WTC11 (cell line): ENCODE measurements around the gene TEX51. TPM values are rescaled to one million over a fixed set of nuclear protein-coding genes. Genes with fewer than 3 reads are reported as not detected.

Experiments
- ATAC-seq: fragments of 200-7000 bp; cut with Tn5 transposase; 2 replicates; pipeline ENCODE4 v1.10.0; 2021; ENCODE audit warnings: mild to moderate bottlenecking, moderate library complexity
- Bru-seq: library from RNA; stranded (reverse); fragments of 400-500 nt; gene quantifications from one replicate; lab custom pipeline; 2021; lab: Mats Ljungman, UMichigan
- CTCF ChIA-PET: fragments of 300-600 bp; sonication (Branson Sonifier 250); formaldehyde crosslinking; loops from one replicate; lab custom pipeline; 2021; ENCODE audit warnings: antibody characterized with exemption; lab: Charles Lee
- POLR2A ChIA-PET: fragments of 350-600 bp; sonication (Branson Sonifier 250); formaldehyde crosslinking; loops from one replicate; lab custom pipeline; 2021; ENCODE audit warnings: antibody characterized with exemption; lab: Charles Lee
- DNase-seq: peaks from one replicate; pipeline ENCODE4 v3.0.0; 2021; ENCODE audit warnings: low spot score
- H3K27ac Mint-ChIP-seq: 2 replicates; pipeline ENCODE4 v1.8.0; 2021; ENCODE audit warnings: mixed read lengths
- H3K27me3 Mint-ChIP-seq: 2 replicates; pipeline ENCODE4 v1.8.0; 2021; ENCODE audit warnings: low read depth, mild to moderate bottlenecking, moderate library complexity, mixed read lengths
- H3K36me3 Mint-ChIP-seq: 2 replicates; pipeline ENCODE4 v1.8.0; 2021; ENCODE audit warnings: mixed read lengths
- H3K4me1 Mint-ChIP-seq: 2 replicates; pipeline ENCODE4 v1.8.0; 2022; ENCODE audit warnings: mixed read lengths
- H3K4me3 Mint-ChIP-seq: 2 replicates; pipeline ENCODE4 v1.8.0; 2021; ENCODE audit warnings: mild to moderate bottlenecking, moderate library complexity, mixed read lengths
- H3K9me3 Mint-ChIP-seq: 2 replicates; pipeline ENCODE4 v1.8.0; 2021; ENCODE audit warnings: mixed read lengths
- CBFB ChIP-seq: sonication (generic); formaldehyde crosslinking; IDR thresholded peaks from 2 replicates; pipeline ENCODE4 v1.8.1; 2022; ENCODE audit warnings: mild to moderate bottlenecking, low read depth, missing genetic modification reagents
- CREB1 ChIP-seq: sonication (generic); formaldehyde crosslinking; IDR thresholded peaks from 2 replicates; pipeline ENCODE4 v1.8.0; 2023; ENCODE audit warnings: mild to moderate bottlenecking, missing genetic modification reagents
- CREM ChIP-seq: sonication (generic); formaldehyde crosslinking; IDR thresholded peaks from 2 replicates; pipeline ENCODE4 v1.8.1; 2022; ENCODE audit warnings: mild to moderate bottlenecking, missing genetic modification reagents, moderate library complexity
- CTCF ChIP-seq: fragments of 200-600 bp; IDR thresholded peaks from 2 replicates; pipeline ENCODE4 v1.8.0; 2022; ENCODE audit warnings: antibody characterized with exemption
- ETV6 ChIP-seq: sonication (generic); formaldehyde crosslinking; IDR thresholded peaks from 2 replicates; pipeline ENCODE4 v1.8.1; 2022; ENCODE audit warnings: mild to moderate bottlenecking, missing genetic modification reagents
- FOXJ3 ChIP-seq: sonication (generic); formaldehyde crosslinking; IDR thresholded peaks from 2 replicates; pipeline ENCODE4 v1.9.0; 2021; ENCODE audit warnings: missing genetic modification reagents, mild to moderate bottlenecking, borderline replicate concordance
- IRF1 ChIP-seq: sonication (generic); formaldehyde crosslinking; IDR thresholded peaks from 2 replicates; pipeline ENCODE4 v1.8.0; 2023; ENCODE audit warnings: missing genetic modification reagents
- JAZF1 ChIP-seq: fragments of 250-450 bp; sonication (Bioruptor Pico); IDR thresholded peaks from 2 replicates; pipeline ENCODE4 v1.9.0; 2021; ENCODE audit warnings: moderate library complexity, mild to moderate bottlenecking, inconsistent platforms
- KAT7 ChIP-seq: sonication (generic); formaldehyde crosslinking; IDR thresholded peaks from 2 replicates; pipeline ENCODE4 v1.8.1; 2023; ENCODE audit warnings: missing genetic modification reagents, mild to moderate bottlenecking, borderline replicate concordance
- NFATC4 ChIP-seq: fragments of 250-450 bp; sonication (Bioruptor Pico); IDR thresholded peaks from 2 replicates; pipeline ENCODE4 v1.9.0; 2021; ENCODE audit warnings: mild to moderate bottlenecking
- NFE2L1 ChIP-seq: sonication (generic); formaldehyde crosslinking; IDR thresholded peaks from 2 replicates; pipeline ENCODE4 v1.8.1; 2023; ENCODE audit warnings: missing genetic modification reagents
- RORB ChIP-seq: fragments of 250-450 bp; sonication (Bioruptor Pico); IDR thresholded peaks from 2 replicates; pipeline ENCODE4 v1.9.0; 2021; ENCODE audit warnings: mild to moderate bottlenecking
- SMAD3 ChIP-seq: sonication (generic); formaldehyde crosslinking; IDR thresholded peaks from 2 replicates; pipeline ENCODE4 v1.8.0; 2022; ENCODE audit warnings: missing genetic modification reagents, mild to moderate bottlenecking, borderline replicate concordance
- TP53 ChIP-seq: sonication (generic); formaldehyde crosslinking; IDR thresholded peaks from 2 replicates; pipeline ENCODE4 v1.8.1; 2023; ENCODE audit warnings: mild to moderate bottlenecking, missing genetic modification reagents
- USF2 ChIP-seq: sonication (generic); formaldehyde crosslinking; IDR thresholded peaks from 2 replicates; pipeline ENCODE4 v1.8.1; 2023; ENCODE audit warnings: mild to moderate bottlenecking, missing genetic modification reagents, moderate library complexity
- ZBTB21 ChIP-seq: sonication (generic); formaldehyde crosslinking; IDR thresholded peaks from 2 replicates; pipeline ENCODE4 v1.8.1; 2023; ENCODE audit warnings: mild to moderate bottlenecking, missing genetic modification reagents, borderline replicate concordance
- ZNF121 ChIP-seq: sonication (generic); formaldehyde crosslinking; IDR thresholded peaks from 2 replicates; pipeline ENCODE4 v1.8.0; 2023; ENCODE audit warnings: missing genetic modification reagents
- ZNF416 ChIP-seq: fragments of 250-450 bp; sonication (Bioruptor Pico); IDR thresholded peaks from 2 replicates; pipeline ENCODE4 v1.9.0; 2021; ENCODE audit warnings: mild to moderate bottlenecking, inconsistent platforms
- long read RNA-seq, 3 experiments: library from RNA in 1 of 3; library from capped mRNA in 1 of 3; library from polyadenylated mRNA in 1 of 3; unstranded in 2 of 3; stranded (forward) in 1 of 3; transcript quantifications; one replicate each; pipeline ENCODE4 v2.0.0, GENCODE V29; 2021
- total RNA-seq: library from RNA; stranded (reverse); gene quantifications from 3 replicates; pipeline ENCODE4 v1.2.3, GENCODE V29; 2021
- TF ChIP-seq, protein P1 (sequence below): sonication (generic); formaldehyde crosslinking; conservative IDR thresholded peaks from 2 replicates; pipeline ENCODE4 v1.8.1; 2022; ENCODE audit warnings: mild to moderate bottlenecking, missing genetic modification reagents
- TF ChIP-seq, protein P2 (sequence below): fragments of 250-450 bp; sonication (Bioruptor Pico); IDR thresholded peaks from 2 replicates; pipeline ENCODE4 v1.9.0; 2021; ENCODE audit warnings: mild to moderate bottlenecking
- TF ChIP-seq, protein P3 (sequence below): sonication (generic); formaldehyde crosslinking; IDR thresholded peaks from 2 replicates; pipeline ENCODE4 v1.8.0; 2022; ENCODE audit warnings: mild to moderate bottlenecking, missing genetic modification reagents
- TF ChIP-seq, protein P4 (sequence below): sonication (generic); formaldehyde crosslinking; IDR thresholded peaks from 2 replicates; pipeline ENCODE4 v1.8.1; 2023; ENCODE audit warnings: mild to moderate bottlenecking, missing genetic modification reagents
- TF ChIP-seq, protein P5 (sequence below): fragments of 250-450 bp; sonication (Bioruptor Pico); IDR thresholded peaks from 2 replicates; pipeline ENCODE4 v1.8.0; 2021; ENCODE audit warnings: mild to moderate bottlenecking
- TF ChIP-seq, protein P6 (sequence below): sonication (generic); formaldehyde crosslinking; IDR thresholded peaks from 2 replicates; pipeline ENCODE4 v1.8.1; 2022; ENCODE audit warnings: mild to moderate bottlenecking, missing genetic modification reagents, moderate library complexity, borderline replicate concordance

Gene TEX51
- total RNA-seq = not detected in 3 replicates
- Bru-seq, nascent RNA = not detected
- long read RNA-seq, experiment 1 = 0 reads
- long read RNA-seq, experiment 2 = 0 reads
- long read RNA-seq, experiment 3 = 0 reads

- H3K27ac Mint-ChIP-seq = no peak within 1 kb of the TSS
- H3K4me1 Mint-ChIP-seq = peaks cover 8% of the 10 kb centered on the region
- peaks cover 14% of the 10 kb centered on the region for H3K27me3 Mint-ChIP-seq
- no peak within 1 kb of the TSS for H3K4me3 Mint-ChIP-seq
- no peak for ATAC-seq
- DNase-seq = no peak
- H3K9me3 Mint-ChIP-seq = peaks cover 32% of the 10 kb centered on the region
- TF ChIP-seq KAT7 (CRISPR knock-in tag) = no peak
- no peak for TF ChIP-seq FOXJ3 (CRISPR knock-in tag)
- TF ChIP-seq ETV6 (CRISPR knock-in tag) = no peak
- TF ChIP-seq NFATC4 = no peak
- TF ChIP-seq ZNF416 (CRISPR knock-in tag) = no peak
- no peak for TF ChIP-seq CBFB
- peaks cover 4% of the 10 kb centered on the region; the same call in 1 of the 2 replicates for H3K36me3 Mint-ChIP-seq
- ChIA-PET CTCF (no interaction called here), POLR2A (no interaction called here)
Measured at GRCh38 chr2:126898636-126899035, at the start of gene TEX51. Gene TEX51 (plus strand): TSS chr2:126898890. CDS start chr2:126898919, 29 bp downstream.

DNA sequence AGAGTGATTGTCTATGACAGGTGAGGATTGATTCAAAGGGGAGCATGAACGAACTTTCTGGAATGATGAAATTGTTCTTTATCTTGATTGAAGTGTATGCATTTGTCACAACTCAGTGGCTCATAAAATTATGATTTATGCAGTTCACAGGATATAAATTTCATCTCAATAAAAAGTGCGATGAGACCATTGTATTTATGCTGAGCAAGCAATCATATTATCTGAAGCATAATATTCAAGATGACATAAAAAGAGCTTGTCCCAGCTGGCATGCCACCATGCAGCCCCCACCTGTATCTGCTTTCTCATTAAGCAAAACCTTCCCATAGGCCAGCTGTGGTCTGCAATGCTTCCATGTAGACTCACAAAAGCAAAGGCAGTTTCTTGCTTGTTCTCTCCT lies 49.6 kb upstream of the TEX51 start:
- Mint-ChIP-seq H3K4me3 (no peak overlapping the region), H3K9me3 (peaks cover 16% of the 10 kb centered on the region), H3K36me3 (no peaks in the 10 kb centered on the region), H3K4me1 (no peaks in the 10 kb centered on the region), H3K27me3 (peaks cover 5% of the 10 kb centered on the region), H3K27ac (no peak overlapping the region)
- ATAC-seq (no peak), DNase-seq (no peak)
- TF ChIP-seq ZBTB21 (CRISPR knock-in tag) (no peak), CREM (CRISPR knock-in tag) (no peak), JAZF1 (CRISPR knock-in tag) (no peak), NFE2L1 (no peak)
- TF ChIP-seq, protein P1, sequence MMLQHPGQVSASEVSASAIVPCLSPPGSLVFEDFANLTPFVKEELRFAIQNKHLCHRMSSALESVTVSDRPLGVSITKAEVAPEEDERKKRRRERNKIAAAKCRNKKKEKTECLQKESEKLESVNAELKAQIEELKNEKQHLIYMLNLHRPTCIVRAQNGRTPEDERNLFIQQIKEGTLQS (CRISPR knock-in tag) = no peak
- POLR2A ChIA-PET = no interaction called here
- CTCF ChIA-PET = interaction anchor here (1.0 kb wide), 1 partner anchor 123 kb away, joined by 3 read pairs; no protein-coding TSS in a partner anchor

GRCh38 chr2:126849486-126849885 lies 49.2 kb upstream of the TEX51 start:
- Mint-ChIP-seq H3K9me3 (peaks cover 16% of the 10 kb centered on the region), H3K4me1 (no peaks in the 10 kb centered on the region), H3K4me3 (no peak overlapping the region), H3K27me3 (peaks cover 5% of the 10 kb centered on the region), H3K27ac (no peak overlapping the region), H3K36me3 (no peaks in the 10 kb centered on the region)
- DNase-seq (no peak), ATAC-seq (no peak)
- ChIA-PET POLR2A (no interaction called here), CTCF (interaction anchor here (1.0 kb wide), 1 partner anchor 122 kb away, joined by 3 read pairs; no protein-coding TSS in a partner anchor)
- TF ChIP-seq, protein P2, sequence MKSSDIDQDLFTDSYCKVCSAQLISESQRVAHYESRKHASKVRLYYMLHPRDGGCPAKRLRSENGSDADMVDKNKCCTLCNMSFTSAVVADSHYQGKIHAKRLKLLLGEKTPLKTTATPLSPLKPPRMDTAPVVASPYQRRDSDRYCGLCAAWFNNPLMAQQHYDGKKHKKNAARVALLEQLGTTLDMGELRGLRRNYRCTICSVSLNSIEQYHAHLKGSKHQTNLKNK (CRISPR knock-in tag) = no peak
- TF ChIP-seq, protein P3, sequence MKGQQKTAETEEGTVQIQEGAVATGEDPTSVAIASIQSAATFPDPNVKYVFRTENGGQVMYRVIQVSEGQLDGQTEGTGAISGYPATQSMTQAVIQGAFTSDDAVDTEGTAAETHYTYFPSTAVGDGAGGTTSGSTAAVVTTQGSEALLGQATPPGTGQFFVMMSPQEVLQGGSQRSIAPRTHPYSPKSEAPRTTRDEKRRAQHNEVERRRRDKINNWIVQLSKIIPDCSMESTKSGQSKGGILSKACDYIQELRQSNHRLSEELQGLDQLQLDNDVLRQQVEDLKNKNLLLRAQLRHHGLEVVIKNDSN (CRISPR knock-in tag) = no peak
- TF ChIP-seq TP53 (CRISPR knock-in tag) (no peak), RORB (CRISPR knock-in tag) (no peak), CREB1 (CRISPR knock-in tag) (no peak), SMAD3 (CRISPR knock-in tag) (no peak), ZNF121 (CRISPR knock-in tag) (no peak), ZBTB21 (CRISPR knock-in tag) (no peak), USF2 (CRISPR knock-in tag) (no peak), IRF1 (no peak), CTCF (no peak)
- TF ChIP-seq, protein P4, sequence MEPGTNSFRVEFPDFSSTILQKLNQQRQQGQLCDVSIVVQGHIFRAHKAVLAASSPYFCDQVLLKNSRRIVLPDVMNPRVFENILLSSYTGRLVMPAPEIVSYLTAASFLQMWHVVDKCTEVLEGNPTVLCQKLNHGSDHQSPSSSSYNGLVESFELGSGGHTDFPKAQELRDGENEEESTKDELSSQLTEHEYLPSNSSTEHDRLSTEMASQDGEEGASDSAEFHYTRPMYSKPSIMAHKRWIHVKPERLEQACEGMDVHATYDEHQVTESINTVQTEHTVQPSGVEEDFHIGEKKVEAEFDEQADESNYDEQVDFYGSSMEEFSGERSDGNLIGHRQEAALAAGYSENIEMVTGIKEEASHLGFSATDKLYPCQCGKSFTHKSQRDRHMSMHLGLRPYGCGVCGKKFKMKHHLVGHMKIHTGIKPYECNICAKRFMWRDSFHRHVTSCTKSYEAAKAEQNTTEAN (CRISPR knock-in tag) = no peak
- TF ChIP-seq, protein P5, sequence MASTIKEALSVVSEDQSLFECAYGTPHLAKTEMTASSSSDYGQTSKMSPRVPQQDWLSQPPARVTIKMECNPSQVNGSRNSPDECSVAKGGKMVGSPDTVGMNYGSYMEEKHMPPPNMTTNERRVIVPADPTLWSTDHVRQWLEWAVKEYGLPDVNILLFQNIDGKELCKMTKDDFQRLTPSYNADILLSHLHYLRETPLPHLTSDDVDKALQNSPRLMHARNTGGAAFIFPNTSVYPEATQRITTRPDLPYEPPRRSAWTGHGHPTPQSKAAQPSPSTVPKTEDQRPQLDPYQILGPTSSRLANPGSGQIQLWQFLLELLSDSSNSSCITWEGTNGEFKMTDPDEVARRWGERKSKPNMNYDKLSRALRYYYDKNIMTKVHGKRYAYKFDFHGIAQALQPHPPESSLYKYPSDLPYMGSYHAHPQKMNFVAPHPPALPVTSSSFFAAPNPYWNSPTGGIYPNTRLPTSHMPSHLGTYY (CRISPR knock-in tag) = no peak
- TF ChIP-seq, protein P6, sequence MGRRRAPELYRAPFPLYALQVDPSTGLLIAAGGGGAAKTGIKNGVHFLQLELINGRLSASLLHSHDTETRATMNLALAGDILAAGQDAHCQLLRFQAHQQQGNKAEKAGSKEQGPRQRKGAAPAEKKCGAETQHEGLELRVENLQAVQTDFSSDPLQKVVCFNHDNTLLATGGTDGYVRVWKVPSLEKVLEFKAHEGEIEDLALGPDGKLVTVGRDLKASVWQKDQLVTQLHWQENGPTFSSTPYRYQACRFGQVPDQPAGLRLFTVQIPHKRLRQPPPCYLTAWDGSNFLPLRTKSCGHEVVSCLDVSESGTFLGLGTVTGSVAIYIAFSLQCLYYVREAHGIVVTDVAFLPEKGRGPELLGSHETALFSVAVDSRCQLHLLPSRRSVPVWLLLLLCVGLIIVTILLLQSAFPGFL = no peak
